ENCODE results near the gene MARCHF6. TPM values are rescaled to one million over a fixed set of nuclear protein-coding genes. Genes with fewer than 3 reads are reported as not detected.
"Not testable (repeated sequence)": the region's sequence is repeated elsewhere in the genome, so short reads cannot be mapped to it uniquely, and the experiment has no call there.

The MARCHF6 gene
- polyA plus RNA-seq, 2 donors, result 23.3 to 57.9 TPM

DNA sequence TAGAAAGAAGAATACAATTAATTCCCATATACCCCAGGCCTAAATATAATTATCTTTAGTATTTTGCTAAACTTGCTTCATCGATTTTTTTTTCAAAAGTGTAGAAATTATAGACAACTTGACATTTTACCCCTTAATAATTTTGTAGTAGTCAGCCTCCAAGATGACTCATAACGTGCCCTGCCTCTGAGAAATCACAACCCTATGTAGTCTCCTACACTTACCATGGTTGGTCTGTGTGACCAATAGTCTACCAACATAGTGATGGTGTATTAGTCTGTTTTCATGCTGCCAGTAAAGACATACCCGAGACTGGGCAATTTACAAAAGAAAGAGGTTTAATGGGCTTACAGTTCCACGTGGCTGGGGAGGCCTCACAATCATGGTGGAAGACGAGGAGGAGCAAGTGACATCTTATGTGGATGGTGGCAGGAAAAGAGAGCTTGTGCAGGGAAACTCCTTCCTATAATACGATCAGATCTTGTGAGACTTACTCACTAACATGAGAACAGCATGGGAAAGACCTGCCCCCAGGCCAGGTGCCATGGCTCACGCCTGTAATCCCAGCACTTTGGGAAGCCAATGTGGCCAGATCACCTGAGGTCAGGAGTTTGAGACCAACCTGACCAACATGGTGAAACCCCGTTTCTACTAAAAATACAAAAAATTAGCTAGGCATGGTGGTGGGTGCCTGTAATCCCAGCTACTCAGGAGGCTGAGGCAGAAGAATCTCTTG is 42.5 kb upstream of the MARCHF6 start:
- H3K27ac ChIP-seq (ENCODE audit: low read depth in 2 of 2, low read length in 1 of 2); H3K36me3 ChIP-seq (ENCODE audit: control insufficient read depth in 2 of 2, insufficient read depth in 2 of 2, low read length in 1 of 2); H3K4me3 ChIP-seq (ENCODE audit: low read depth in 1 of 2, low read length in 2 of 2); H3K9me3 ChIP-seq (ENCODE audit: control insufficient read depth in 2 of 2, insufficient read depth in 1 of 2, low read depth in 1 of 2, low read length in 1 of 2); H3K27me3 ChIP-seq (ENCODE audit: control insufficient read depth in 1 of 2, insufficient read depth in 2 of 2, low read length in 2 of 2); H3K4me1 ChIP-seq (ENCODE audit: control insufficient read depth in 2 of 2, insufficient read depth in 2 of 2, low read length in 1 of 2): not testable (repeated sequence)
- 70 to 73% methylated on average over 8 of the region's 8 CpGs for WGBS, 2 donors

- H3K27ac ChIP-seq (ENCODE audit: low read depth in 2 of 2, low read length in 1 of 2), result no peak overlapping the region
- no peaks in the 10 kb centered on the region for H3K36me3 ChIP-seq (ENCODE audit: control insufficient read depth in 2 of 2, insufficient read depth in 2 of 2, low read length in 1 of 2)
- no peak overlapping the region for H3K4me3 ChIP-seq (ENCODE audit: low read depth in 1 of 2, low read length in 2 of 2)
- H3K9me3 ChIP-seq (ENCODE audit: control insufficient read depth in 2 of 2, insufficient read depth in 1 of 2, low read depth in 1 of 2, low read length in 1 of 2), result no peaks in the 10 kb centered on the region
- no peaks in the 10 kb centered on the region for H3K27me3 ChIP-seq (ENCODE audit: control insufficient read depth in 1 of 2, insufficient read depth in 2 of 2, low read length in 2 of 2)
- H3K4me1 ChIP-seq (ENCODE audit: control insufficient read depth in 2 of 2, insufficient read depth in 2 of 2, low read length in 1 of 2), result peaks cover 0 to 3% of the 10 kb centered on the region in 2 donors
- 83% methylated on average over 10 of the region's 10 CpGs for WGBS, 2 donors
Measured at GRCh38 chr5:10311595-10312425, 41.7 kb upstream of the MARCHF6 start.

DNA sequence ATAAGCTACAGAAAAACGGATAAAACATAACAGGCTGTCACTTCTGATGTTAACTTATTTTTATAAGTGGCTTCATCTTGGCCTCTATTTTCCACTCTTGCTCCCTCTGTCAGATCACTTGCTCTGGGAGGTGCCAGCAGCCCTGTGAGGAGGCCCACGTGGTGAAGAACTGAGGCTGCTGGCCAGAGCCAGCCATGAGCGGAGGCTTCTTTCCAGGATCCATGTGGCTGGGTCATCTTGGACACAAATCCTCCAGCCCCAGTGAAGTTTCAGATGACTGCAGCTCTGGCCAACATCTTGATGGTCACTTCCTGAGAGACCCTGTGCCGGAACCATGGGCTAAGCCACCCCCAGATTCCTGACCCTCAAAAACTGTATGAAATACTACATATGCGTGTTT is 38.3 kb upstream of the MARCHF6 start:
- no peaks in the 10 kb centered on the region for H3K36me3 ChIP-seq (ENCODE audit: control insufficient read depth in 2 of 2, insufficient read depth in 2 of 2, low read length in 1 of 2)
- no peak overlapping the region for H3K4me3 ChIP-seq (ENCODE audit: low read depth in 1 of 2, low read length in 2 of 2)
- WGBS, 2 donors, result 76 to 85% methylated on average over 5 of the region's 5 CpGs
- H3K9me3 ChIP-seq (ENCODE audit: control insufficient read depth in 2 of 2, insufficient read depth in 1 of 2, low read depth in 1 of 2, low read length in 1 of 2), result no peaks in the 10 kb centered on the region
- no peak overlapping the region for H3K27ac ChIP-seq (ENCODE audit: low read depth in 2 of 2, low read length in 1 of 2)
- H3K4me1 ChIP-seq (ENCODE audit: control insufficient read depth in 2 of 2, insufficient read depth in 2 of 2, low read length in 1 of 2), result no peaks in the 10 kb centered on the region
- H3K27me3 ChIP-seq (ENCODE audit: control insufficient read depth in 1 of 2, insufficient read depth in 2 of 2, low read length in 2 of 2), result no peaks in the 10 kb centered on the region

GRCh38 chr5:10315824-10316509 is 37.5 kb upstream of the MARCHF6 start:
- H3K27ac ChIP-seq (ENCODE audit: low read depth in 2 of 2, low read length in 1 of 2), result no peak overlapping the region
- no peaks in the 10 kb centered on the region for H3K4me1 ChIP-seq (ENCODE audit: control insufficient read depth in 2 of 2, insufficient read depth in 2 of 2, low read length in 1 of 2)
- H3K4me3 ChIP-seq (ENCODE audit: low read depth in 1 of 2, low read length in 2 of 2), result no peak overlapping the region
- H3K27me3 ChIP-seq (ENCODE audit: control insufficient read depth in 1 of 2, insufficient read depth in 2 of 2, low read length in 2 of 2), result no peaks in the 10 kb centered on the region
- H3K36me3 ChIP-seq (ENCODE audit: control insufficient read depth in 2 of 2, insufficient read depth in 2 of 2, low read length in 1 of 2), result no peaks in the 10 kb centered on the region
- H3K9me3 ChIP-seq (ENCODE audit: control insufficient read depth in 2 of 2, insufficient read depth in 1 of 2, low read depth in 1 of 2, low read length in 1 of 2), result no peaks in the 10 kb centered on the region
- 93 to 95% methylated on average over 15 of the region's 15 CpGs for WGBS, 2 donors

DNA sequence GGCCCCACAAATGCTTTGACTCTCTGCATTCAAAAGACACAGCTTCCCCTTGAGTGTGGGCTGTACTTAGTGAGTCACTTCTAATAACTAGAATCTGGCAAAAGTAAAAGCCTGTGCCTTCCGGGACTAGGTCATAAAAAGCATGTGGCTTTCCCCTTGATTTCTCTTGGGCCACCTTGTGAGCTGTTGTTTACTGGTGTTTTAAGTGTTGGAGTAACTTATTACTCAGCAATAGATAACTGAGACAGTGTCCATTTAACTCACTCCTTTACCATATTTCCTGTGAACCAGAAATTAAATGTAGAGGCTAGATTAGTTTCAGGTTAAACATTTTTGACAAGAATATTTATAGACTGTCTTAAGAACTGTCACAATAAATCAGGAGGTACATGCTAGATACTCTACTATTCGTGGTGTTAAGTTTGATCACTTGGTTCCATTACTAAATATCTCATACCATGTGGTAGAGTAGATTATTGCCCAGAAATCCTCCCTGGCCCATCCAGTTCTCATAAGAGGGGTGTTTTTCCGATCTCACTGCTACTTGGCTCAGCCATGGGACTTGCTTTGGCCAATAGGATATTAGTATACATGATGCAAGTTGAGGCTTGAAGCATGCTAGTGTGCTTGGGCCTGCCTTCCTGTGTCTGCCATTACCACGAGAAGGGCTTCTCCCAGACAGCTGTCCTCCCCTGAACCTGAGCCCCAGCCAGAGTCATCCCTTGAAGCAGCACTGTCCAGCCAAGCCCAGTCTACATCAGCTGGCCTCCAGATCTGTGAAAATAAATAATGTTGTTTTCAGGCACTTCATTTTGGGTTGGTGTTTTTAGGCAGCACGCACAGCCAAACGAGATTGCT is 35.4 kb upstream of the MARCHF6 start:
- Histone ChIP-seq H3K4me1 (ENCODE audit: control insufficient read depth in 2 of 2, insufficient read depth in 2 of 2, low read length in 1 of 2) (no peaks in the 10 kb centered on the region), H3K27me3 (ENCODE audit: control insufficient read depth in 1 of 2, insufficient read depth in 2 of 2, low read length in 2 of 2) (no peaks in the 10 kb centered on the region), H3K36me3 (ENCODE audit: control insufficient read depth in 2 of 2, insufficient read depth in 2 of 2, low read length in 1 of 2) (no peaks in the 10 kb centered on the region), H3K27ac (ENCODE audit: low read depth in 2 of 2, low read length in 1 of 2) (no peak overlapping the region), H3K9me3 (ENCODE audit: control insufficient read depth in 2 of 2, insufficient read depth in 1 of 2, low read depth in 1 of 2, low read length in 1 of 2) (no peaks in the 10 kb centered on the region), H3K4me3 (ENCODE audit: low read depth in 1 of 2, low read length in 2 of 2) (no peak overlapping the region)
- 82% methylated on average over 6 of the region's 6 CpGs for WGBS, 2 donors

DNA sequence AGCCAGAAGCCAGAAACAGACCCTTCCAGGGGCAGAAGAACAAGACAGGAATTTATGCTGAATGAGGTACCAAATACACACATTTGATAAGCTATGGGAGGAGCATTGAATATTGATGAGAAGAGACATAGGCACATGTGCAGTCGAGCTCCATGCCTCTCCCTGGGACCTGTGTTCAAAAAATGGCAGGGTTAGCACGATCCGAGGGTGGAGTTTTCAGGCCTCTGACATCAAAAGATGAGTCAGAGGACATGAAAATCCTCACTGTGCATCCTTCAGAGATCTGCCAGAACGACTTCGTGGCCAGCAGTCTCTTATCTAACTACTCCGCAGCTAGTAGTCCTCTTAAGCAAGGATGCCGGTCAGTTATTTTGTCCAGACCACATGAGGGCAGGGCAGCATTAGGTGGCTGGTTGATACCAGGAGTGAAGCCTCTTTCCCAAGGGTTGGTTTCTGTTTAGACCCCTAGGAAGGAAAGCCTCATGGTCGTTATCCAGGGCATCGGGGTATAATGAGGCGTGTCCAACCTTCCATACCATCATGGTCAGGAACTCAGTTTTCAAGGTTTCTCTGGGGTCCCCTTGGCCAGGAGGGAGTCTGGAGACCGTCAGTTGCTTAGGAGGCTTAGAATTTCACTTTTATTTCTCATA is 34.2 kb upstream of the MARCHF6 start:
- H3K9me3 ChIP-seq (ENCODE audit: control insufficient read depth in 2 of 2, insufficient read depth in 1 of 2, low read depth in 1 of 2, low read length in 1 of 2), result no peaks in the 10 kb centered on the region
- H3K27me3 ChIP-seq (ENCODE audit: control insufficient read depth in 1 of 2, insufficient read depth in 2 of 2, low read length in 2 of 2), result no peaks in the 10 kb centered on the region
- no peaks in the 10 kb centered on the region for H3K36me3 ChIP-seq (ENCODE audit: control insufficient read depth in 2 of 2, insufficient read depth in 2 of 2, low read length in 1 of 2)
- no peak overlapping the region for H3K27ac ChIP-seq (ENCODE audit: low read depth in 2 of 2, low read length in 1 of 2)
- no peaks in the 10 kb centered on the region for H3K4me1 ChIP-seq (ENCODE audit: control insufficient read depth in 2 of 2, insufficient read depth in 2 of 2, low read length in 1 of 2)
- no peak overlapping the region for H3K4me3 ChIP-seq (ENCODE audit: low read depth in 1 of 2, low read length in 2 of 2)
- WGBS, 2 donors, result 83 to 84% methylated on average over 11 of the region's 11 CpGs

GRCh38 chr5:10320793-10321192 is 32.7 kb upstream of the MARCHF6 start:
- H3K27me3 ChIP-seq (ENCODE audit: control insufficient read depth in 1 of 2, insufficient read depth in 2 of 2, low read length in 2 of 2), result no peaks in the 10 kb centered on the region
- H3K27ac ChIP-seq (ENCODE audit: low read depth in 2 of 2, low read length in 1 of 2), result no peak overlapping the region
- no peak overlapping the region for H3K4me3 ChIP-seq (ENCODE audit: low read depth in 1 of 2, low read length in 2 of 2)
- H3K36me3 ChIP-seq (ENCODE audit: control insufficient read depth in 2 of 2, insufficient read depth in 2 of 2, low read length in 1 of 2), result no peaks in the 10 kb centered on the region
- 63 to 65% methylated on average over 3 of the region's 3 CpGs for WGBS, 2 donors
- H3K4me1 ChIP-seq (ENCODE audit: control insufficient read depth in 2 of 2, insufficient read depth in 2 of 2, low read length in 1 of 2), result no peaks in the 10 kb centered on the region
- H3K9me3 ChIP-seq (ENCODE audit: control insufficient read depth in 2 of 2, insufficient read depth in 1 of 2, low read depth in 1 of 2, low read length in 1 of 2), result no peaks in the 10 kb centered on the region

DNA sequence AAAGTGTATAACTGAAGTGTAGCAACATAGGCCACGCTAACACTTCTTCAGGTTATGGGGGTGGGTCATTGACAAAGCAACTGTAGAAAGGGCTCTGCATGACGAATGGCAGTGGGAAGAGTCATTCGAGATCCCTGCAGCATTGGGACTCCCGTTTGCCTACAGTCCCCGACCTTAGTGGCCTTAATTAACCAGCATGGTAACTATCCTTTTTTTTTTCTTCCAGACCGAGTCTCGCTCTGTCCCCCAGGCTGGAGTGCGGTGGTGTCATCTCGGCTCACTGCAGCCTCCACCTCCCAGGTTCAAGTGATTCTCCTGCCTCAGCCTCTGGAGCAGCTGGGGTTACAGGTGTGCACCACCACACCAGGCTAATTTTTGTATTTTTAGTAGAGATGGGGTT is 31.6 kb upstream of the MARCHF6 start:
- Histone ChIP-seq H3K27me3 (ENCODE audit: control insufficient read depth in 1 of 2, insufficient read depth in 2 of 2, low read length in 2 of 2) (no peaks in the 10 kb centered on the region), H3K4me3 (ENCODE audit: low read depth in 1 of 2, low read length in 2 of 2) (no peak overlapping the region), H3K27ac (ENCODE audit: low read depth in 2 of 2, low read length in 1 of 2) (no peak overlapping the region), H3K36me3 (ENCODE audit: control insufficient read depth in 2 of 2, insufficient read depth in 2 of 2, low read length in 1 of 2) (no peaks in the 10 kb centered on the region), H3K4me1 (ENCODE audit: control insufficient read depth in 2 of 2, insufficient read depth in 2 of 2, low read length in 1 of 2) (no peaks in the 10 kb centered on the region), H3K9me3 (ENCODE audit: control insufficient read depth in 2 of 2, insufficient read depth in 1 of 2, low read depth in 1 of 2, low read length in 1 of 2) (no peaks in the 10 kb centered on the region)
- WGBS, 2 donors, result 83 to 88% methylated on average over 9 of the region's 9 CpGs
